SK-N-SH (cell line): ENCODE results near the gene MACROD1.

Experiments used
- CTCF ChIP-seq: fragments of 200-600 bp; sonication (generic); IDR thresholded peaks from 2 replicates; pipeline ENCODE4 v1.6.1; 2017; ENCODE audit warnings: antibody characterized with exemption, mild to moderate bottlenecking, moderate library complexity
- EP300 ChIP-seq, 2 experiments: IDR thresholded peaks; 2 replicates each; pipeline versions ENCODE4 v1.4.0 to v1.6.1; 2012; ENCODE audit warnings: borderline replicate concordance in 1 of 2, low read depth in 1 of 2, low read length in 1 of 2
- FOXM1 ChIP-seq: IDR thresholded peaks from 2 replicates; pipeline ENCODE4 v1.4.0; 2012; ENCODE audit warnings: low read depth, mild to moderate bottlenecking
- JUND ChIP-seq: IDR thresholded peaks from 2 replicates; pipeline ENCODE4 v1.4.0; 2012
- POLR2AphosphoS5 ChIP-seq: IDR thresholded peaks from 2 replicates; pipeline ENCODE4 v1.6.1; 2012; ENCODE audit warnings: low read depth, low read length
- SMC3 ChIP-seq: IDR thresholded peaks from 2 replicates; pipeline ENCODE4 v1.6.1; 2012; ENCODE audit warnings: low read depth, low read length, improper control_type of control experiment
- TCF12 ChIP-seq: IDR thresholded peaks from 2 replicates; pipeline ENCODE4 v1.4.0; 2012
- USF2 ChIP-seq: fragments of 150-350 bp; IDR thresholded peaks from 2 replicates; pipeline ENCODE4 v1.6.1; 2017; ENCODE audit warnings: antibody characterized with exemption, low read length, low read depth, borderline replicate concordance

GRCh38 chr11:64151337-64151736, 14.6 kb downstream of the MACROD1 start:
- TF ChIP-seq CTCF, result no peak
- TF ChIP-seq SMC3, result no peak
- TF ChIP-seq POLR2AphosphoS5, result no peak
- no peak for TF ChIP-seq FOXM1
- TF ChIP-seq USF2, result no peak
- no peak for TF ChIP-seq TCF12
- TF ChIP-seq EP300 (IDR thresholded peaks at IDR 0.05; ENCODE audit: borderline replicate concordance in 1 of 2, low read depth in 1 of 2, low read length in 1 of 2), result no peak
- no peak for TF ChIP-seq JUND
